GM19099 (cell line): ENCODE data around the gene CALCR.

Experiments
- POLR2A ChIP-seq: IDR thresholded peaks from 3 replicates; pipeline ENCODE4 v1.6.1; 2011; ENCODE audit warnings: low read depth; ENCODE audit not compliant: insufficient read length; ENCODE audit errors: extremely low read depth

The CALCR gene

DNA sequence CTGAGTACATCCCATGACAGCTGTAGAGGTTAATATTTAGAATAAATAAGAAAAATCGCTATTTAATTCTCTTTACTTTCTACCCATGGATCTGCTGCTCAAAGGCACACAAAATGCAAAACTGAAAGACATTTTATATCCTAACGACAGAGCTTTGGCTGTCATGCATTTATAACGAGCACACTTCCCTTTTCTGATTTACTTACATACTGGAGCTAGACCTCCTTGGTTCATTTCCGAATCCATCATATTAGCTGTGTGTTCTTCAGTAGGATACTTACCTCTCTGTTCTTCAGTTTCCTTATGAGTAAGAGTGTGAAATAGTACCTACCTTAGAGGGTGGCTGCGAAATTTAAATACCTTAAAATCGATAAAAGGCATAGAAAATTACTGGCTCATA, 10.9 kb downstream of the CALCR start:
- TF ChIP-seq POLR2A: no peak

DNA sequence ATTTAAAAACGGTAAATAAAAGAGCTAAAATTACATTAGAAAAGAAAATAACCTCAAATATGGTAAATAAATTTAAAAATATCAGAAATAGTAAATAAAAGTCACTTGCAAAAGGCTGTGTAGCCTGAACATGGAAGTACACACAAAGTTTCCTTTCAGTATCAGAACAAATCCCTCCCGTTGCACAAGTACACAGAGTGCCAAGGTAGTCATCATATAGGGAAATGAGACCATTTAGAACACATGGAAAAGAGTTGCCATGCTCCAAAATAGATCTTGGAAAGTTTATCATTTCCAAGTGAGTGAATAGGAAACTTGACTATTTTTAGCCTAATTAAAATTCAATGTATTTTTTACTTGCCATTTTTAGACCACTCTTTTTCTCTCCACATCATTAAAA, 11.6 kb downstream of the CALCR start:
- no peak for TF ChIP-seq POLR2A

DNA sequence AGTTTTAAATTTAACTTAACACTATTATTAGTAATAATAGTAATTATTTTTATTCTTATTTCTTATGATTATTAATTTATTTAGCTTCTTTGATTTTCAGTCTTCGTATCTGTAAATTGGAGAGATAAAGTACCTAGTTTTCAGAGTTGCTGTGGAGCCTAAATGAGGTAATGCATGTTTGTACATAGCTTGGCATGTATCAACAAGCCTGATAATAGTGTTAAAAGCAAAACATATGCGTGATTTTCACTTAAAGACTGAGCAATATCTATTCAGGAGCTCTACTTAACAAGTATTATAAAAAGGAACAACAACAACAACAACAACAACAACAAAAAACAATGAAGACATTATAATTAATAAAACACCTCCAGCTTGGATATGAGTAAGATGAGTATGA, 12.4 kb downstream of the CALCR start:
- TF ChIP-seq POLR2A: no peak

DNA sequence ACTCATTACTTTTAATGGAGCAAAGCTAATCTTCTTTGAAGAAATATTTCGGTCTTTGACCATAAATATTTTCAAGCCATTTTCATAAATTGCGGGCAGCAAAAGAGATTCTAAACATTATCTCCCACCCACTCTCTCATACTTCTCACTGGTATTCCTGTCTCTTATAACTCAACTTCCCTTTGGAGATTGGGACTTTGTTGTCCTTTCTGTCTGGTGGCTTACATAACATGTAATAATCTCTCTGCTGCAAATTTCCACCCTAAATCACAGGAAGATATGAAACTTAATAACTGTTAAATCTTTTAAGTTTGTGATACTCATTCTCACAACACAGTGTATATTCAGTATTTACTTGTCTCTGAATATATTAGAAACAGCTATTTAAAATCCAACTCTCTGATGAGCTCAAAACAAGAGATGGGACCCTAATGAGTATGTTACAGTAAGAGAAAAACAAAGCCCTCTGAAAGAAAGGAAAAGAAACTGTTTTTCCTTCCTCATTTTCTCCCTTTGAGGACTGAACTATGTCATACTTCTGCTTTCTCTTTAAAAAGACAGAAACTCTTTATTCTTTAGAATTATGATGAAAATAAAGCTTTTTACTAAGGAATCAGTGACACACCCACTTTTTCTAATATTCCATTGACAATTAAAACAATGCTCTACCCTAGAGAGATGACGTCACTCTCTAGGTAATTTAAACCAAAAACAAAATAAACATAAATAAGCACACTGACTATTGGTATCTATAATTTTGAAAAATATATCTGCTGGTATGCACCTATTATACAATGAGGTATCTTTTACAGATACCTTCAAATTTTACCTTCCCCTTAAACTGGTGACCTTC, 14.7 kb downstream of the CALCR start:
- no peak for TF ChIP-seq POLR2A

DNA sequence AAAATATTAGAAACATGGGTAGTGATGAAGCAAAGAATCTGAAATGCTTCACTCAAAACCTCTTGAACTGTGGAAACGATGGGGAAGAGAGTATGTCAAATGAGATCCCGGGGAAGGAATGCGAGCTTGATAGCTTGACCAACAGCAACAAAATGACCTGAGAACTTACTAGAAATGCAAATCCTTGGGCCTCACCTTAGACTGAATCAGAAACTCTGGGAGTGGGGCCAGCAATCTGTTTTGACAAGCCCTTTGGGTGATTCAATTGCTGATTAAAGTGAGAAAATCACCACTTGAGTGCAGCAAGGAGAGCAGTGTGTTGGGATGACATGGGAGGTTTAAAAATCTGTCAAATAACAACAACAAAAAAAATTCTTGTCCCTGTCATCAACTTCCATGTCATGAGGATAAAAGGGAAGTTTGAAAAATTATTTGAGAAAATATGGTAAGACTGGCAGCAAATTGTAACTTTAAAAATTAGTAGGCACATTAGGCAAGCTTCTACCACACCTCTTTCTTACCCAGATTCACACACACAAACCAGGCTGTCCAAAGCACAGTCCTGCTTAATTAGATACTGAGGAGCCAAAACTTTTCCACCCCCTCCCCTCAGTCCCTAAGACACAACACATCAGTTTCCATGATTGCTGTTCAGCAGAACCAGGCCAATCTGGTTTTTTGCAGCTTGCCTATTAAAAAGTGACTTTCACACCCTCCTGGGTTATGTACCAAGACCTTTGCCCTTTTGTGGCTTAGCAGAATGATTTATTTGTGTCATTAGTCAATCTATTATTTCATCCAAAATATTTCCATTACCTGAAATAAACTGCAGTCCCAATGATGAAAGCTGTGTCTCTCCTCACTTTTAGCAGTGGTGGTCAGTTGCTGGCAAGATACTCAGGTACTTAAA, 15.6 kb downstream of the CALCR start:
- no peak for TF ChIP-seq POLR2A

DNA sequence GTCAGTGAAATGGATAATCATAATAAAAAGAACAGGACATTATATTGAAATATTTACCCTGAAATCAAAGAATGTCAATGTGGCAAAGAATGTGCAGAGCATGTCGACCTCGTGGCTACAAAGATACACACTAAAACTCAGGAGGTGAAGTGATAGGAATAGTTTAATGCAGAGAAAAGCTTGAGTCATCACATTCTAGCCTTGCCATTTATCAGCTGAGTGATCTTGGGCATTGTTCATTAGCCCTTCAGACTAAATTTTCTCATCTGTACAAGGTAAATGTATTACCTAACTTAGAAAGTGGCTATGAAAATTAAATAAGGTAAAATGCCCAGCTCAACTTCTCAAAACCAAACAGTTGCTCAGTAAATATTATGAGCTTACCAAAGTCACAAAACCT, 22.6 kb downstream of the CALCR start:
- no peak for TF ChIP-seq POLR2A

DNA sequence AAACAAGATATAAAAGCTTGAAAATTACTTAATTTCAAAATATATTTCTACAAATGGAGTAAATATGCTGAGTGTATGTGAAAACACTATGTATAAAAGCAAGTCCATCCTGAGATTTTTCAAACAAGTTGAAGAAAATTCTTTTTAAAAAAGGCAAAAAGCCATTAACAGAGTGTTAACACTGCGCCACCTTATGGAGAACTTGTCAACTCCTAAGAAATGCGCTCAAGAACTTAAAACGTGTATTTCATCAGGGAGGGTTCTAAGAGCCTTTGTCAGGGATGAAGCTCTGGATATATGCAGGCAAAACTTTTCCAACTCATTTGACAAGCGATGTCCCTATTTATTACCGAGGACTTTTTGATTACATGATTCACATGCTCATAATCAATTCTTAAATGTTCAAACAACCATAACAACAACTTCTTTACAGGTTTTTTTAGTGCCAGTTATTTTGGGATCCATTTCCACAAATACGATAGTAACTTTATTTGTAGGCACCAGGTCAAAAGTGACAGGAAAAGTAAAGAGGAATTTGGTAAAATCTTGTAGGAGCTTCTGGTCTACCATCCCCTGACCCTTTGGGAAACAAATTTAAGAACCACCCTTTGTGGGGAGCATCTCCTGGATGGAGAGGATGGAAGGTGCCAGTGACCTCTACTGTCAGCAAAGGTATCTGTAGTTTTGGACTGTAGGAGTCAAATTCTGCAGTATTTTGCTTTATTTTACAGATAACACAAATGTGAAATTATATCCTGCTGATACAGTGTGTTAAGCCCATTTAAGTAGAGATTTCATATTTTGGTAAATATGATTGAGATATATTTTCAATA, 23.2 kb downstream of the CALCR start:
- no peak for TF ChIP-seq POLR2A

DNA sequence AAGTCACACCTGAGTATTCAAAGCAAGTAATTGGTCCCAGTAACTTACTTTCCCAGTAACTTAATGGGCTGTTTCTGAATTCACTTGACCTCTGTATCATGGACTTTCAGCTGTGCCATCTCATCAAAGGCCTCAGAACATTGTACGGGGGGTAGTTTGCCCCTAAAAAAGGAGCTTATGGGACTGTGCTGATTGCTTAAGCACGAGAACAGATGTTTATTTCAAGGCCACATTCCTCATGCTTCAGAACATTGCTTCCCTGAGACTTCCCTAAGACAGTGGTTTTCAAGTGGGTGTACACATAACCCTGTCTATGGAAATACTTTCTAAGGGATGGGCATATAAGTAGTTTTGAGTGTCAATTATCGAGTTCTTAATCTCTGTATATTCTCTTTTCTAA, 26.8 kb downstream of the CALCR start:
- TF ChIP-seq POLR2A: no peak

DNA sequence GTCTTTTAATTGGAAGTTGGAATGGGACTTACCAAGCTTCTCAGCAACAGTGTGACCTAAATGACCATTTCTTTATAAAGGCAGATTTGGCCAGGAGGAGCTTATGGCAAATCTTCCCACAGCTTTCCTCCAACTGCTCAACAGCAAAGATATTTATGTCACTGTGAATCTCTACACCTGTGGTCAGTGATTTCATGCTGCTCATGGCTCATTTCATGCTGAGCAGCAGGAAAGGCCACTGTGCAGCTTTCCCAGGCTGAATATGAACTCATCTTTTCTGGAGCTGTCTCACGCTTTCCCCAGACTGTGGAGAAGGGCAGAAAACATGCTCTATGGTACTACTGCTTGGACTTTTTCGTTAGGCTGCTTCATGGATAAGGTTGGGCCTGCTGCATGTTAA, 29.8 kb downstream of the CALCR start:
- TF ChIP-seq POLR2A: no peak

DNA sequence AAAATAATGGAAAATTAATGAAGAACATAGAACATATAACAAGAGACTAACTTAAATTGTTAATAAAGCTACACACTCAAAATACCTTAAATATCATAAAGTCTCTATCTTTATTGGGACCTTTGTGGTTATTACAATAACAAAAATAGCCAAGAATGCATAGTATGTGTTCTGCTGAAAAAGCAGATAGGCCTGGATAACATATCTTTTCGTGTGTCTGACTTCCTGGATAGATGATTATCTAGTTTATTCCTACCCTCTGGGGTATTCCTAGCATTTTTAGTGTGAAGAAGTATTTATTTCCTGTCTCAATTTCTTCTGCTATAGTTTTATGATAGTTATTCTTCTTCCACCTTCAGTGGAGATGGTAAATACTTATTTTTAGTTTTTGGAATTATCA, 36.5 kb downstream of the CALCR start:
- TF ChIP-seq POLR2A: no peak

DNA sequence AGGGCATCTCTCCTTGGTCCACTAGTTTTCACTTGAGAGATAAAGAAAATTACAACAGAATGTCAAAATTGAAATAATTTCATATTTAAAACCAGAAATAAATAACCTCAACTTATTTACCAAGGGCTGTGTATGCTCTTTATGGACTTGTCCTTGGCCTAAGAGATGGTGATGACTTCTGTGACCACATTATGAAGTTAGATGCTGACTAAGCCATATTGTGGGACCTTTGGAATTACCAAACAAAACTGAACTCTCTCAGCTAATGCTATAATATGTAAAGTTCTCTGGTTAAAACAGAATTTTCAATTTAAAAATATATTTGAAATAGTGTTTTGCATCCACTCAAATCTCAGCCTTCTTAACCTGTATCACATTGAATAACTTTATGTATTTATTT, 38.9 kb downstream of the CALCR start:
- no peak for TF ChIP-seq POLR2A

DNA sequence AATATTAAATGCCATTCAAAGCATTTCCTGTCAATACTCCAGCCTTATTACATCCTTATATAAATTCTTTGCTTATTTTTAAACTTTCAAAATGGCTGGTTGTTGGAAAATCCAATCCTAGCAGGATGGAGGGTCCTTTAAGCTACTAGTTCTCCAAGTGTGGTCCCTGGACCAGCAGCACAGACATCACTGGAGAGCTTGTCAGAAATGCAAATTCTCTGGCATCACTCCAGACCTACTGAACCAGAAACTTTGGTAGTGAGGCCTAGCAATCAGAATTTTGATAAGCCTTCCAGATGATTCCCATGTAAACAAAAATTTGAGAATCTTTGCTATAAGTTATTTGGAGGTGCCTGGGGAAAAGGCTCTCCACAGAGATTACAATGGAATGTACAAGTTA, 43.8 kb downstream of the CALCR start:
- no peak for TF ChIP-seq POLR2A

DNA sequence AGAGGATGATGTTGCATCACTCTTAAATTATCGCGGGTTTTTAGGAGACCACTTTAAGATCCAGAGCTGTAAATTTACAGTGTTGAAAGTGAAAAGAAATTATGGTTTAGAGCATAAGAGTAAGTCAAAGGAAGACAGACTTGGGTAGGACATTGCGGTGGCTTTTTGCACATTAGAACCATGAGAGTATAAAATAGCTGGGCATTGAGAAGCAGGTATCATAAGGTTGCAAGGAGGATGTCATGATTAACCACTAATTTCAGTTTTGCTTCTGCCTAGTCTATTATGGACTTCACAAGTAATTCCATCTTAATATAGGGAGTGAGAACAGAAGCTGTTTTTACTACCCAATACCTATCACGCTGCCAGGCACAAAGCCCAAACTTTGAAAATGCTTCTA, 57.7 kb downstream of the CALCR start:
- no peak for TF ChIP-seq POLR2A

DNA sequence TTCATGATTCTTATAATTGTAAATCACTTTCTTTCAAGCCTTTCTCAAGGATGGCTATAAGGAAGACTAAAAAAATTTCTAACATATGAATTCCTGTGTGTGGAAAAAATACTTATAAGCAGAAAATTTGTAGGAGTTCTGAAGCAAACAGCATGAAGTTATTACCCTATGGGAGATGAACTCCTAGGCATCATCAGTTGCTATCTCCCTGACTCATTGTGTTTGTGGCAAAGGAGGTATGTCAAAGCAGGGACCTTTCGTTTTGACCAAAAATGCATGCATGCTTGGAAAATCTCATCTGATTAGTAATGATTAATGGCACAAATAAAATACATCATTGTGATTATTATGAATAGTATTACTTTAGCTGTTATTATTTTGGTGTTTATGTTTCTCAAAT, 59.4 kb downstream of the CALCR start:
- no peak for TF ChIP-seq POLR2A

DNA sequence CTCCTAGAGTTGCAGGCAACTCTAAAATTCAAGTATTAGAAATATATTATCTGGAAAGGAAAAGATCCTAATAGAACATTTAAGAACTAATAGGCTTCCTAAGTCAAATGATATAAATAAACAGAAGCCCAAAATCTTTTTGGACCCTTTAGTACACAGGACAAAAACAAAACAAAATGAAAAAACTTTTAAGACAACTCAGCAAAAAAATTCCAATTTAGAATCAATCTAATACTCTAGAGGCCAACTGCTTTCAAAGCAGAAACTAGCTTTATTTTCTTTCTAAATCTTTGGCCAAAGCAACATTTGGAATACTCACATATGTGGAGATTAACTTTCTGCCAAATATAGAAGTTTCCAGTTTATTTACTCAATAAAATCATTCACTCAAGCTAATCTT, 65.2 kb downstream of the CALCR start:
- TF ChIP-seq POLR2A: no peak
